Mononuclear cell (primary cell): ENCODE data around the gene NOC2L. TPM values are rescaled to one million over a fixed set of nuclear protein-coding genes. Genes with fewer than 3 reads are reported as not detected.
"Not testable (repeated sequence)": the region's sequence is repeated elsewhere in the genome, so short reads cannot be mapped to it uniquely, and the experiment has no call there.

Experiments used
- H3K27me3 ChIP-seq: 2 replicates; pipeline ENCODE4 v1.6.0; 2011; ENCODE audit warnings: low read length, control low read depth; ENCODE audit not compliant: insufficient read depth
- H3K4me1 ChIP-seq: 2 replicates; pipeline ENCODE4 v1.5.1; 2011; ENCODE audit warnings: mild to moderate bottlenecking, low read length, control low read depth; ENCODE audit not compliant: insufficient read depth
- H3K4me3 ChIP-seq: 2 replicates; pipeline ENCODE4 v1.5.1; 2011; ENCODE audit warnings: mild to moderate bottlenecking, low read length, moderate library complexity
- H3K9me3 ChIP-seq: 2 replicates; pipeline ENCODE4 v1.5.1; 2011; ENCODE audit warnings: low read depth, mild to moderate bottlenecking, control low read depth, low read length
- total RNA-seq: library from RNA; depleted of rRNA; stranded (reverse); fragments of >200 nt; gene quantifications from one replicate; pipeline ENCODE4 v1.2.3, GENCODE V29; 2012

NOC2L gene
- total RNA-seq, 1 donor, result 27.2 TPM

DNA sequence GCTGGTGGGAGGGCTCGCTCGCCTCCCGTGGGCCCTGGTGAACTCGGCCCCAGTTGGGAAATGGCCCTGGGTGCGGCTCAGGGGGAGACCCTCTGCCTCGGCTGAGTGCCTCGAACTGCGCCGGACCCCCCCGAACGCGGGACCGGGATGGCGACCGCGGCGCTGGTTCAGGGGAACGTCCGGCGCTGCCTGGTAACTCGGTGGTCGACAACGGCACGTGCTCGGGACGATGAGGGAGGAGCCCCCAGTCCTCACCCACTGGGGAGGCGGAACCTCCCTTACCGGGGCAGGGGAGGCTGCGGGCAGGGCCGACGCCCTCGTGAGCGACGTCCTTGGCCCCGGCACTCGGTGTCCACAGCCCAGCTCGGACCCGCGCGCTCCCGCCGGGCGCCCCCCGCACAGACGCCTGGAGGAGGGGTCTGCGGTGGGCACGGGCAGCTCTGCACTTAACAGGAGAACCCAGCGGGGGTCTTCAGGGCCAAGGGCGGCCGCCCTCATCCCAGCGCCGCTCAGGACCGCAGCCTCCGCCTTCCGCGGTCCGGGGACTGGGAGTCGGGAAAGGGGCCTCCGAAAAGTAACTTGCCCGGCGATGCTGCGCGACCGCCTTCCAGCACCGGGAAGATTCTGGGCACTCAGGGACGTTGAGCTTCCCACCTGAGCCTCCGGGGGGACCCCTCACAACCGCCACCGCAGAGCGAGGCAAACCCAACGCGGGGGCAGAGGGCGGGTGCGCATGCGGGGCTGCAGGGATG lies 39.1 kb upstream of the NOC2L start:
- Histone ChIP-seq H3K27me3 (peaks cover 41% of the 10 kb centered on the region), H3K4me3 (no peak overlapping the region), H3K9me3 (no peaks in the 10 kb centered on the region), H3K4me1 (peaks cover 39% of the 10 kb centered on the region)

DNA sequence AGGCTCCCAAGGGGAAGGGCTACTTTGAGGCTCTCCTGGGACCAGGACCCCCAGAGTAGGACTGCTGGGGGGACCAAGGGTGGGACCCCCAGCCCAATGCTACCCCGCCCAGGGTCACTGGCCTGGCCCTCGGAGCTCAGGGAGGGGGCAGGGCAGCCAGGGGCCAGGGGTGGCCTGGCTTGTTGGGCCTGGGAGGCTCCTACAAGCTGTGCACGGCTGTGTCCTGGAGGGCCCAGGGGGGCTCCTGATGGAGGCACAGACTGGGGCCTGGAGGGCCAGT lies 38.6 kb upstream of the NOC2L start:
- Histone ChIP-seq H3K27me3 (peaks cover 38% of the 10 kb centered on the region), H3K4me3 (no peak overlapping the region), H3K9me3 (no peaks in the 10 kb centered on the region), H3K4me1 (peaks cover 39% of the 10 kb centered on the region)

DNA sequence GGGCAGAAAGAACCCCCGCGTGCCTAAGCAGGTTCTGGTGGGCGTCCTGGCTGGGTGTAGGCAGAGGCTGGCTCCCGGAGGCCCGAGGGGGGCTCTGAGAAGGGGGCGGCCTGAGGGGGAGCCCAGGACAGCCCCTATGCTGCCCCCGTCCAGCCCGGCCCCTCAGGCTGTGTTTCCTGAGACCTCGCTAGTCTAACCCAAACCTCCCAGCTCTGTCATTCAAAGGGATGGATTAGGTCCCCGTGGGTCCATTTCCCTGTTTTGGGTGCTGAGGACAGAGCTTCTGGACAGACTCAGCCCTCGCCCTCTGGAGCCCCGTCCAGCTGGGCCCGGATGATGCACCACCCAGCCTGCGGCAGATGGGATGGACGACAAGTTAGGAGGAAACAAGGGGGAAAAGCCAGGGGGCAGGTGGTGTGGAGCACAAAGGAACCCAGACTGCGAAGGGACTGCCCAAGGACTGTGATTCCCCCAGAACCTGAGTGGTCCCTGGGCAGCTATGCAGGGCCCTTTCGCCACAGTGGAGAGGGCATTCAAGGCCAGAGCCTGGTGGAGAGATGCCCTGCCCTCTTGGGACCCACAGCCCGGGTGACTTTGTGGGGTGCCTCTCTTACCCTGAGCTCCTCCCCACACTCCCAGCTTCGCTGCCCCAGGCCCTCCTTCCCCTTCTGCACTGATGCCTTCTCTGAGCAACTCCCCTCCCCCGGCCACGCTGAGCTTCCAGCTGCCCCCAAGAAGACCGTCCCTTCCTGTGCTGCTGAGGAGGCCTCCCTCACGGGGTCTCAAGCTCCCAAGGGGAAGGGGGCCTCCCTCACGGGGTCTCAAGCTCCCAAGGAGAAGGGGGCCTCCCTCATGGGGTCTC lies 38.0 kb upstream of the NOC2L start:
- Histone ChIP-seq H3K9me3 (no peaks in the 10 kb centered on the region), H3K4me1 (peaks cover 37% of the 10 kb centered on the region), H3K4me3 (no peak overlapping the region), H3K27me3 (peaks cover 35% of the 10 kb centered on the region)

- Histone ChIP-seq H3K4me3 (no peak overlapping the region), H3K27me3 (peaks cover 28% of the 10 kb centered on the region), H3K4me1 (peaks cover 26% of the 10 kb centered on the region), H3K9me3 (no peaks in the 10 kb centered on the region)
Measured at GRCh38 chr1:995665-996633, 36.9 kb upstream of the NOC2L start.

- H3K4me3 ChIP-seq, result not testable (repeated sequence)
- peaks cover 20% of the 10 kb centered on the region for H3K27me3 ChIP-seq
Measured at GRCh38 chr1:994546-994945, 35.5 kb upstream of the NOC2L start.

DNA sequence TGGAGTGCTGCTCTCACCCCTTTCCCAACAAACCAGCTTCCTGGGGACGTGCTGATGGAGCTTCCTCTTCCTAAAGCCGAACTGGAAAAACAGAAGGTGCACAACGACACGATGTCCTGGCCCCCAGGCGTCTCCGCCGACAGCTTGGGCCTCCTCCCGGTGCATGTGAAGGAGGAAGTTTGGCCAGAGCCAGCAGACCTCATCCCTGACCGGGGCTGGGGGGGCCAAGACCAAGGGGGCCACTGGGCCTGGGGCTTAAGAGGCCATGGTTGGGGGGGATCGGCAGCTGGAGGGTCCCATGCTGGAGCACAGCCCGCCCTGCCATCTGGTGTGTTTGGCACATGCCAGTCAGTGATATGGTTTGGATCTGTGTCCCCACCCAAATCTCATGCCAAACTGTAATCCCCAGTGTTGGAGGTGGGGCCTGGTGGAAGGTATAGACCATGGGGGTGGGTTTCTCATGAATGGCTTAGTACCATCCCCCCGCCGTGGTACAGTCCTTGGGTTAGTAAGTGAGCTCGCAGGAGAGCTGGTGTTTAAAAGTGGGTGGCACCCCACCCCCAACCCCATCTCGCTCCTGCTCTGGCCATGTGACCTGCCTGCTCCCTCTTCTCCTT lies 34.4 kb upstream of the NOC2L start:
- Histone ChIP-seq H3K4me3 (no peak overlapping the region), H3K4me1 (peaks cover 4% of the 10 kb centered on the region), H3K27me3 (peaks cover 20% of the 10 kb centered on the region), H3K9me3 (no peaks in the 10 kb centered on the region)

More at GRCh38 chr1:994546-994945, 35.5 kb upstream of the NOC2L start:
- H3K4me1 ChIP-seq, result peaks cover 13% of the 10 kb centered on the region
- not testable (repeated sequence) for H3K9me3 ChIP-seq

DNA sequence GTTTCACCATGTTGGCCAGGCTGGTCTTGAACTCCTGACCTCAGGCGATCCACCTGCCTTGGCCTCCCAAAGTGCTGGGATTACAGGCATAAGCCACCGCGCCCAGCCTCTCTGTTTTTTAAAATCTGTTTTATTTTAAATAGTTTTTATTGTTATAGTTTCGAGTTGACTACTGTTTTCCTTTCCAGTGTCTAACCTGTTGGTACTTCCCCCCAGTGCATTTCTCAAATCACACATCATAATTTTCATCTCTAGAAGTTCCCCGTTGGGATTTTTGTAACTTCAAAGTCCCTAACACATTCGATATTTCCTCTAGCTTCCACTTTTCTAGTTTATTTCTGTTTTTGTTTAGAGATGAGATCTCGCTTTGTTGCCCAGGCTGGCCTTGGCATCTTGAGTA lies 33.3 kb upstream of the NOC2L start:
- Histone ChIP-seq H3K4me1 (no peaks in the 10 kb centered on the region), H3K27me3 (peaks cover 9% of the 10 kb centered on the region), H3K9me3 (no peaks in the 10 kb centered on the region), H3K4me3 (no peak overlapping the region)

GRCh38 chr1:991895-992294 lies 32.8 kb upstream of the NOC2L start:
- Histone ChIP-seq H3K9me3 (no peaks in the 10 kb centered on the region), H3K4me3 (no peak overlapping the region), H3K4me1 (no peaks in the 10 kb centered on the region), H3K27me3 (peaks cover 4% of the 10 kb centered on the region)

DNA sequence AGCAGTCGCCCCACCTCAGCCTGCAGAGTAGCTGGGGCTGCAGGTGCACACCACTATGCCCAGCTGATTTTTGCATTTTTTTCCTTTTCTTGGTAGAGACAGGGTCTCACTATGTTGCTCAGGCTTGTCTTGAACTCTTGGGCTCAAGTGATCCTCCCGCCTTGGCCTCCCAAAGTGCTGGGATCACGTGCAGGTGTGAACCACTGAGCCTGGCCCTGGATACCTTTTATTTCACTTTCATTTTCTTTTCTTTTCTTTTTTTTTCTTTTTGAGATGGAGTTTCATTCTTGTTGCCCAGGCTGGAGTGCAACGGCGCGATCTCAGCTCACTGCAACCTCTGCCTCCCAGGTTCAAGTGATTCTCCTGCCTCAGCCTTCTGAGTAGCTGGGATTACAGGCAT lies 32.2 kb upstream of the NOC2L start:
- not testable (repeated sequence) for H3K4me3 ChIP-seq, H3K27me3 ChIP-seq, H3K9me3 ChIP-seq, H3K4me1 ChIP-seq

DNA sequence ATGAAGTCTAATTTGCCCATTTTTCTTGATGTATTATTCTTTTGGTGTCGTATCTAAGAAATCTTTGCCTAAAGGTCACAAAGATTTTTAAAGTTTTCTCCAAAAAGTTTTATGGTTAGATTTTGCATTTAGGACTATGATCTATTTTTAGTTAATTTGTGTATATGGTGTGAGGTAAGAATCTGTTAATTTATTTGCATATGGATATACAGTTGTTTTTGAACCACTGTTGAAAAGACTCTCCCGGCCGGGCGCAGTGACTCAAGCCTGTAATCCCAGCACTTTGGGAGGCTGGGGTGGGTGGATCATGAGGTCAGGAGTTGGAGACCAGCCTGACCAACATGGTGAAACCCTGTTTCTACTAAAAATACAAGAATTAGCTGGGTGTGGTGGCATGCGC lies 29.0 kb upstream of the NOC2L start:
- H3K4me3 ChIP-seq, H3K4me1 ChIP-seq, H3K27me3 ChIP-seq, H3K9me3 ChIP-seq: not testable (repeated sequence)

DNA sequence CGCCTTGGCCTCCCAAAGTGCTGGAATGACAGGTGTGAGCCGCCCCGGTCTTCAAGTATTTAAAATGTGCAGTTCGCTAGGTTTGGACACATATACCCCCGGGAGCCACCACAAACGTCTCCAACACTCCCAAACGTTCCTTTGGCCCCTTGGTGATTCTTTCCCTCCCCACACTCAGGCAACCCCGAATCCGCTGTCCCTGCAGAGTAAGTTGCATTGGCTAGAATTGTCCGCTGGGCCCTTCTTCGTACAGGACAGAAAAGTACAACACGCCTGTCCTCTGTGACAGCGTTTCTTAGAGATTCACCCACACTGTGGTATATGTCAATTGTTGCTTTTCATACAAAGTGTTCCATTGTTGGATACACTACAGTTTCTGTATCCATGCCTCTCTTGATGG lies 26.1 kb upstream of the NOC2L start:
- peaks cover 2% of the 10 kb centered on the region for H3K27me3 ChIP-seq
- H3K4me3 ChIP-seq, result no peak overlapping the region
- no peaks in the 10 kb centered on the region for H3K4me1 ChIP-seq
- H3K9me3 ChIP-seq, result no peaks in the 10 kb centered on the region

- peaks cover 2% of the 10 kb centered on the region for H3K27me3 ChIP-seq
- H3K4me3 ChIP-seq, result no peak overlapping the region
- no peaks in the 10 kb centered on the region for H3K4me1 ChIP-seq
Measured at GRCh38 chr1:984476-984814, 25.4 kb upstream of the NOC2L start.

DNA sequence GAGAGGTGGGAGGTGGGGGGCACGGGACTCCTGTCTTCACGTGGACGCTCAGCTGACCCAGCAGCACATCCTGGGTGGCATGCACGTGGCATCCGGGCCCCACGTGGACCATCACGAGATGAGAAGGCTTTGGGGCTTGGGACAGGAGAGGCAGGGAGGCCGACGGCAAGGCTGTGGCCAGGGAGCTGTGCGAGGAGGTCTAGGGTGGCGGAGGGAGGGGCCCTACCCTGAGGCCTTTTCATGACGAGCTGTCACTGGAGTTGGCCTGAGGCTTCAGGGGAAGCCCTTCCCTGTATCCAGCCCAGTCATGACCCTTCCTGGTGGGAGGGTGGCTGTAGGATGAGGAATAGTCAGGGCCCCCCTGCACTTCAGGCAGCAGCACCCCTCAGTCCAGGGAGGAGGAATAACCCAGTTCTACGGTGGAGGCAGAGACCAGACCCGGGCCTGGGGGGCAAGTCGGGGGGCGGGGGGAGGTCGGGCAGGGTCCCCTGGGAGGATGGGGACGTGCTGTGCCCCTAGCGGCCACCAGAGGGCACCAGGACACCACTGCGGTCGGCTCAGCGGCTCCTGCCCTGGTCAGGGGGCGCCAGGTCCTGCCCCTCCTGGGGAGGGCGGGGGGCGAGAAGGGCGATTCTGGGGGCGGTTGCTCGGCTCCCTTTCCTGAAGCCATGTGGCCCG lies 24.9 kb upstream of the NOC2L start:
- Histone ChIP-seq H3K4me3 (no peak overlapping the region), H3K27me3 (no peaks in the 10 kb centered on the region), H3K4me1 (no peaks in the 10 kb centered on the region), H3K9me3 (no peaks in the 10 kb centered on the region)

More at GRCh38 chr1:984476-984814, 25.4 kb upstream of the NOC2L start:
- no peaks in the 10 kb centered on the region for H3K9me3 ChIP-seq

DNA sequence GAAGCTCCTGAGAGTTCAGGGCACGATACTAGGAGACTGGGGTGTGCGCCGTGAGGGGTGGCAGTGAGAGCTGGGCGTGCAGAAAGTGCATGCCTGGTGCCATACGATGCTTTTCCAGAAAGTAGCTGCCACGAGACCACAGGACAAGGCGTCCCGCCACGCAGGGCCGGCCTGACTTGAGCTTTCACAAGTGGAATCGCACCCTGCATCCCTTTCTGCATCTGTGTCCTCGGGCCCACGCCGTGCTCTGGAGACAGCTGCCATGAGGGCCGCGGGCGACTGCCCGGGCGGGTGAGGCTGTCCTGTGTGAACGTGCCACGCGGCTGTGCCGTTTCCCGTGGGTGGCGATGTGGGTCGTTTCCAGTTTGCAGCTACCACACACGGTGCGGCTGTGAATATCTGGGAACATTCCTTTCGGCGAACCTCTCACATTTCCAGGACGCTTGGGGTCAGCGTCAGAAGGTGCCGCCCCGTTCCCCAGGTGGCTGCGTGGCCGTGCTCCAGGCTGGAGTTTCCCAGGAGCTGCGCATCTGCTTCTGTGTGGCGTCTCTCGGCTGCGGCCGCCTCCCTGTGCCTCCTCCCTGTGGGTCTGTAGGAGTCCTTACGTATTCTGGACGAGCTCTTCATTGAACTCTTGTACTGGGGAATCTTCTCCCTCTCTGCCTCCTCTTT lies 23.8 kb upstream of the NOC2L start:
- H3K4me1 ChIP-seq, result no peaks in the 10 kb centered on the region
- no peaks in the 10 kb centered on the region for H3K27me3 ChIP-seq
- H3K4me3 ChIP-seq, result no peak overlapping the region
- H3K9me3 ChIP-seq, result no peaks in the 10 kb centered on the region
